ENCODE results near the gene GGA2.

- TF ChIP-seq FOXM1 (IDR thresholded peaks at IDR 0.05; ENCODE audit: borderline replicate concordance, low read depth) (no peak), CEBPB (IDR thresholded peaks at IDR 0.05) (no peak), EP300 (IDR thresholded peaks at IDR 0.05; ENCODE audit: borderline replicate concordance) (no peak), TAF1 (IDR thresholded peaks at IDR 0.05; ENCODE audit: low read depth) (no peak), ZBTB7A (IDR thresholded peaks at IDR 0.05; ENCODE audit: low read depth) (no peak), TEAD4 (IDR thresholded peaks at IDR 0.05) (no peak), EGR1 (IDR thresholded peaks at IDR 0.05) (no peak), REST (IDR thresholded peaks at IDR 0.05; ENCODE audit: low read depth) (no peak), MAX (IDR thresholded peaks at IDR 0.05) (no peak)
Observed at GRCh38 chr16:23484510-23485256, 25.6 kb downstream of the GGA2 start.
